Nephron progenitor cell (in vitro differentiated cells): Measurements from ENCODE around the gene HIGD1A.

Source experiments
- DNase-seq: peaks from one replicate; pipeline ENCODE4 v3.0.0; 2021
- H3K27ac Mint-ChIP-seq: 2 replicates; pipeline ENCODE4 v1.8.0; 2021; ENCODE audit warnings: mild to moderate bottlenecking, moderate library complexity, mixed read lengths
- H3K27me3 Mint-ChIP-seq: 2 replicates; pipeline ENCODE4 v1.8.0; 2021; ENCODE audit warnings: mild to moderate bottlenecking, low read depth, mixed read lengths; ENCODE audit not compliant: poor library complexity
- H3K36me3 Mint-ChIP-seq: 2 replicates; pipeline ENCODE4 v1.8.0; 2021; ENCODE audit warnings: low read depth, mixed read lengths
- H3K4me1 Mint-ChIP-seq: 2 replicates; pipeline ENCODE4 v1.8.0; 2021; ENCODE audit warnings: mixed read lengths
- H3K4me3 Mint-ChIP-seq: 2 replicates; pipeline ENCODE4 v1.8.0; 2021; ENCODE audit warnings: mild to moderate bottlenecking, moderate library complexity, mixed read lengths
- H3K9me3 Mint-ChIP-seq: 2 replicates; pipeline ENCODE4 v1.8.0; 2021; ENCODE audit warnings: mild to moderate bottlenecking, moderate library complexity, mixed read lengths
- CTCF ChIP-seq: fragments of 200-600 bp; sonication (generic); IDR thresholded peaks from 2 replicates; pipeline ENCODE4 v1.5.0; 2021; ENCODE audit warnings: antibody characterized with exemption

The HIGD1A gene

GRCh38 chr3:42764115-42764514 is 40.2 kb downstream of the HIGD1A start:
- H3K27ac Mint-ChIP-seq: no peak overlapping the region
- no peaks in the 10 kb centered on the region for H3K4me1 Mint-ChIP-seq
- no peak overlapping the region for H3K4me3 Mint-ChIP-seq
- no peak for TF ChIP-seq CTCF
- peaks cover 19% of the 10 kb centered on the region for H3K27me3 Mint-ChIP-seq
- peaks cover 7% of the 10 kb centered on the region for H3K9me3 Mint-ChIP-seq
- DNase-seq: no peak
- no peaks in the 10 kb centered on the region for H3K36me3 Mint-ChIP-seq

GRCh38 chr3:42763021-42763420 is 41.3 kb downstream of the HIGD1A start:
- no peaks in the 10 kb centered on the region for H3K9me3 Mint-ChIP-seq
- H3K27ac Mint-ChIP-seq: no peak overlapping the region
- no peaks in the 10 kb centered on the region for H3K36me3 Mint-ChIP-seq
- no peak for DNase-seq
- H3K4me1 Mint-ChIP-seq: no peaks in the 10 kb centered on the region
- H3K4me3 Mint-ChIP-seq: no peak overlapping the region
- TF ChIP-seq CTCF: no peak
- H3K27me3 Mint-ChIP-seq: peaks cover 19% of the 10 kb centered on the region

- Mint-ChIP-seq H3K9me3 (no peaks in the 10 kb centered on the region), H3K27ac (no peak overlapping the region), H3K4me1 (no peaks in the 10 kb centered on the region), H3K4me3 (no peak overlapping the region), H3K27me3 (peaks cover 14% of the 10 kb centered on the region), H3K36me3 (no peaks in the 10 kb centered on the region)
- DNase-seq: no peak
- no peak for TF ChIP-seq CTCF
Observed at GRCh38 chr3:42762046-42762724, 42.1 kb downstream of the HIGD1A start.

- no peaks in the 10 kb centered on the region for H3K36me3 Mint-ChIP-seq
- H3K27me3 Mint-ChIP-seq: peaks cover 7% of the 10 kb centered on the region
- DNase-seq: no peak
- no peaks in the 10 kb centered on the region for H3K4me1 Mint-ChIP-seq
- H3K9me3 Mint-ChIP-seq: no peaks in the 10 kb centered on the region
- no peak overlapping the region for H3K4me3 Mint-ChIP-seq
- H3K27ac Mint-ChIP-seq: no peak overlapping the region
- no peak for TF ChIP-seq CTCF
Observed at GRCh38 chr3:42758126-42758525, 46.2 kb downstream of the HIGD1A start.

- Mint-ChIP-seq H3K36me3 (no peaks in the 10 kb centered on the region), H3K4me1 (no peaks in the 10 kb centered on the region), H3K4me3 (no peak overlapping the region), H3K27ac (no peak overlapping the region), H3K9me3 (no peaks in the 10 kb centered on the region), H3K27me3 (peaks cover 7% of the 10 kb centered on the region)
- no peak for DNase-seq
- no peak for TF ChIP-seq CTCF
Observed at GRCh38 chr3:42756681-42757213, 47.5 kb downstream of the HIGD1A start.
